HepG2 (cell line): Measurements from ENCODE around the gene SLC23A2. TPM values are rescaled to one million over a fixed set of nuclear protein-coding genes. Genes with fewer than 3 reads are reported as not detected.
A peak's percentile ranks its signal among the peaks of the same experiment; 100 is the strongest.

Experiments
- CBX1 ChIP-seq: IDR thresholded peaks from one replicate; pipeline ENCODE4 v1.6.1; 2016; ENCODE audit warnings: antibody characterized with exemption, low read depth
- GATA4 ChIP-seq: sonication (generic); IDR thresholded peaks from 2 replicates; pipeline ENCODE4 v1.6.1; 2016; ENCODE audit warnings: antibody characterized with exemption, low read depth, borderline replicate concordance
- IRF2 ChIP-seq: IDR thresholded peaks from 2 replicates; pipeline ENCODE4 v1.6.1; 2018; ENCODE audit warnings: missing genetic modification reagents, missing compliant biosample characterization
- KAT2B ChIP-seq: fragments of 150-350 bp; IDR thresholded peaks from 2 replicates; pipeline ENCODE4 v1.6.1; 2014; ENCODE audit warnings: low read depth, low read length, borderline replicate concordance
- NAIF1 ChIP-seq: sonication (generic); formaldehyde crosslinking; IDR thresholded peaks from 2 replicates; pipeline ENCODE4 v1.5.0; 2020; ENCODE audit warnings: mild to moderate bottlenecking, missing genetic modification reagents, borderline replicate concordance
- ZBTB7A ChIP-seq: sonication (generic); formaldehyde crosslinking; IDR thresholded peaks from 2 replicates; pipeline ENCODE4 v1.8.0; 2022; ENCODE audit warnings: mild to moderate bottlenecking, missing genetic modification reagents
- ZFP90 ChIP-seq: sonication (generic); formaldehyde crosslinking; IDR thresholded peaks from 2 replicates; pipeline ENCODE4 v1.8.0; 2022; ENCODE audit warnings: missing genetic modification reagents, mild to moderate bottlenecking, inconsistent platforms, borderline replicate concordance
- ZNF747 ChIP-seq: sonication (generic); formaldehyde crosslinking; IDR thresholded peaks from 2 replicates; pipeline ENCODE4 v1.8.1; 2023; ENCODE audit warnings: missing genetic modification reagents, mild to moderate bottlenecking, borderline replicate concordance
- ZNF776 ChIP-seq: sonication (generic); formaldehyde crosslinking; IDR thresholded peaks from 2 replicates; pipeline ENCODE4 v1.4.0; 2020; ENCODE audit warnings: mild to moderate bottlenecking, missing genetic modification reagents
- polyA plus RNA-seq, 8 experiments: library from polyadenylated mRNA; depleted of rRNA in 3 of 8; stranded (reverse) in 7 of 8; unstranded in 1 of 8; fragments of >200 nt; fragmentation: Illumina TruSeq in 4 of 8; extraction: Trizol in 4 of 8; gene quantifications; 2 replicates each; pipeline versions ENCODE4 v1.2.1 to v1.2.3, GENCODE V29; 2011 to 2016; ENCODE audit warnings: low read depth in 4 of 8, missing spikeins in 1 of 8, mixed read lengths in 1 of 8; ENCODE audit not compliant: insufficient read depth in 1 of 8
- total RNA-seq, 5 experiments: library from RNA; depleted of rRNA; stranded (reverse); fragments of >200 nt; fragmentation: Illumina TruSeq; extraction: Trizol; gene quantifications; 2 replicates each; pipeline ENCODE4 v1.2.3, GENCODE V29; 2016; ENCODE audit warnings: low read depth in 1 of 5
- TF ChIP-seq, protein P1 (sequence below), 2 experiments: sonication (generic) in 1 of 2; formaldehyde crosslinking in 1 of 2; IDR thresholded peaks; 2 replicates each; pipeline versions ENCODE4 v1.4.0 to v1.6.1; 2016 to 2020; ENCODE audit warnings: borderline replicate concordance in 1 of 2, low read depth in 1 of 2, mild to moderate bottlenecking in 1 of 2, missing genetic modification reagents in 1 of 2
- TF ChIP-seq, protein P2 (sequence below): sonication (generic); formaldehyde crosslinking; IDR thresholded peaks from 2 replicates; pipeline ENCODE4 v1.8.1; 2022; ENCODE audit warnings: low read depth, mild to moderate bottlenecking, missing genetic modification reagents
- TF ChIP-seq, protein P3 (sequence below): sonication (generic); formaldehyde crosslinking; IDR thresholded peaks from 2 replicates; pipeline ENCODE4 v1.8.0; 2022; ENCODE audit warnings: mild to moderate bottlenecking, missing genetic modification reagents, moderate library complexity
- TF ChIP-seq, protein P4 (sequence below): sonication (generic); formaldehyde crosslinking; IDR thresholded peaks from 2 replicates; pipeline ENCODE4 v1.8.0; 2022; ENCODE audit warnings: missing genetic modification reagents, mild to moderate bottlenecking, moderate library complexity, borderline replicate concordance
- TF ChIP-seq, protein P5 (sequence below): sonication (generic); formaldehyde crosslinking; IDR thresholded peaks from 2 replicates; pipeline ENCODE4 v1.5.1; 2020; ENCODE audit warnings: mild to moderate bottlenecking, missing genetic modification reagents, moderate library complexity

The SLC23A2 gene
- total and polyA plus RNA-seq, 2 of the 13 experiments (the other 11 are each of a cell fraction or from before 2014, with no cell fraction given) = 42.2 to 51.2 TPM

DNA sequence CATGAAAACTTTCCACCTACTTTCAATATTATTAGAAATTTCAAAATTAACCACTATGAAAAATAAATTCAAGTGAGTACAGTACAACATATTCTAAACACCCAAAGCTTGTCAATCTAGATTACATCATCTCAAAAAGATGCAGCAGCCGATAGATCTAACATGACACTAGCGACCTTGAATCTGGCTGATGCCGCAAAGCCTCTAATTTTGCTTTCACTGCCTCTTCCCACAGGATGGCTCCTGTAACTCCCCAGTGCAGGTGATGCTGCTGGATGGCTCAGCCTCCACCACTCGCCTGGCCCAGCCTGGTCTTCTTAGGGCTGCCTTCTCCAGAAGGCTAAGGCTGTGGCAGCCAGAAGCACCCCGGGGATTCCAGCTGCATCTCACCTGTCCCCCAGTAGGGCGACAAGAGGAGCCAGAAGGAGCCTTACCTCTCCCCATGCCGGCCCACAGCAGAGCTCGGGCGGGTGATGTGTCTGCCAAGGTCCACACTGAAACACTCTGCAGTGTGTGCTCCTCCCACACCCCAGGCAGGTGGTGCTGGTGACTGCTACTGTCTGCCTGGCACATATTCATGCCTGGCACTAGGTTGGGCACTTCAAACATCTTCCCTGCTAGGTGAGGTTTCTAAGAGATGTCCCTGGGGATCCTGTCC is 82.1 kb downstream of the SLC23A2 start (continued):
- TF ChIP-seq, protein P1, sequence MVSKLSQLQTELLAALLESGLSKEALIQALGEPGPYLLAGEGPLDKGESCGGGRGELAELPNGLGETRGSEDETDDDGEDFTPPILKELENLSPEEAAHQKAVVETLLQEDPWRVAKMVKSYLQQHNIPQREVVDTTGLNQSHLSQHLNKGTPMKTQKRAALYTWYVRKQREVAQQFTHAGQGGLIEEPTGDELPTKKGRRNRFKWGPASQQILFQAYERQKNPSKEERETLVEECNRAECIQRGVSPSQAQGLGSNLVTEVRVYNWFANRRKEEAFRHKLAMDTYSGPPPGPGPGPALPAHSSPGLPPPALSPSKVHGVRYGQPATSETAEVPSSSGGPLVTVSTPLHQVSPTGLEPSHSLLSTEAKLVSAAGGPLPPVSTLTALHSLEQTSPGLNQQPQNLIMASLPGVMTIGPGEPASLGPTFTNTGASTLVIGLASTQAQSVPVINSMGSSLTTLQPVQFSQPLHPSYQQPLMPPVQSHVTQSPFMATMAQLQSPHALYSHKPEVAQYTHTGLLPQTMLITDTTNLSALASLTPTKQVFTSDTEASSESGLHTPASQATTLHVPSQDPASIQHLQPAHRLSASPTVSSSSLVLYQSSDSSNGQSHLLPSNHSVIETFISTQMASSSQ (IDR thresholded peaks at IDR 0.05; ENCODE audit: low read depth) = no peak
- TF ChIP-seq, protein P1 (CRISPR knock-in tag; IDR thresholded peaks at IDR 0.05; ENCODE audit: borderline replicate concordance) = no peak
- TF ChIP-seq, protein P2, sequence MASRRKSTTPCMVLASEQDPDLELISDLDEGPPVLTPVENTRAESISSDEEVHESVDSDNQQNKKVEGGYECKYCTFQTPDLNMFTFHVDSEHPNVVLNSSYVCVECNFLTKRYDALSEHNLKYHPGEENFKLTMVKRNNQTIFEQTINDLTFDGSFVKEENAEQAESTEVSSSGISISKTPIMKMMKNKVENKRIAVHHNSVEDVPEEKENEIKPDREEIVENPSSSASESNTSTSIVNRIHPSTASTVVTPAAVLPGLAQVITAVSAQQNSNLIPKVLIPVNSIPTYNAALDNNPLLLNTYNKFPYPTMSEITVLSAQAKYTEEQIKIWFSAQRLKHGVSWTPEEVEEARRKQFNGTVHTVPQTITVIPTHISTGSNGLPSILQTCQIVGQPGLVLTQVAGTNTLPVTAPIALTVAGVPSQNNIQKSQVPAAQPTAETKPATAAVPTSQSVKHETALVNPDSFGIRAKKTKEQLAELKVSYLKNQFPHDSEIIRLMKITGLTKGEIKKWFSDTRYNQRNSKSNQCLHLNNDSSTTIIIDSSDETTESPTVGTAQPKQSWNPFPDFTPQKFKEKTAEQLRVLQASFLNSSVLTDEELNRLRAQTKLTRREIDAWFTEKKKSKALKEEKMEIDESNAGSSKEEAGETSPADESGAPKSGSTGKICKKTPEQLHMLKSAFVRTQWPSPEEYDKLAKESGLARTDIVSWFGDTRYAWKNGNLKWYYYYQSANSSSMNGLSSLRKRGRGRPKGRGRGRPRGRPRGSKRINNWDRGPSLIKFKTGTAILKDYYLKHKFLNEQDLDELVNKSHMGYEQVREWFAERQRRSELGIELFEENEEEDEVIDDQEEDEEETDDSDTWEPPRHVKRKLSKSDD (CRISPR knock-in tag) = no peak
- TF ChIP-seq KAT2B (no peak), ZFP90 (no peak), ZNF747 (CRISPR knock-in tag) (no peak), IRF2 (CRISPR knock-in tag) (no peak), GATA4 (no peak), NAIF1 (CRISPR knock-in tag) (no peak), CBX1 (no peak), ZBTB7A (CRISPR knock-in tag) (no peak), ZNF776 (CRISPR knock-in tag) (no peak)
- TF ChIP-seq, protein P3, sequence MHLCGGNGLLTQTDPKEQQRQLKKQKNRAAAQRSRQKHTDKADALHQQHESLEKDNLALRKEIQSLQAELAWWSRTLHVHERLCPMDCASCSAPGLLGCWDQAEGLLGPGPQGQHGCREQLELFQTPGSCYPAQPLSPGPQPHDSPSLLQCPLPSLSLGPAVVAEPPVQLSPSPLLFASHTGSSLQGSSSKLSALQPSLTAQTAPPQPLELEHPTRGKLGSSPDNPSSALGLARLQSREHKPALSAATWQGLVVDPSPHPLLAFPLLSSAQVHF (CRISPR knock-in tag) = no peak
- TF ChIP-seq, protein P4, sequence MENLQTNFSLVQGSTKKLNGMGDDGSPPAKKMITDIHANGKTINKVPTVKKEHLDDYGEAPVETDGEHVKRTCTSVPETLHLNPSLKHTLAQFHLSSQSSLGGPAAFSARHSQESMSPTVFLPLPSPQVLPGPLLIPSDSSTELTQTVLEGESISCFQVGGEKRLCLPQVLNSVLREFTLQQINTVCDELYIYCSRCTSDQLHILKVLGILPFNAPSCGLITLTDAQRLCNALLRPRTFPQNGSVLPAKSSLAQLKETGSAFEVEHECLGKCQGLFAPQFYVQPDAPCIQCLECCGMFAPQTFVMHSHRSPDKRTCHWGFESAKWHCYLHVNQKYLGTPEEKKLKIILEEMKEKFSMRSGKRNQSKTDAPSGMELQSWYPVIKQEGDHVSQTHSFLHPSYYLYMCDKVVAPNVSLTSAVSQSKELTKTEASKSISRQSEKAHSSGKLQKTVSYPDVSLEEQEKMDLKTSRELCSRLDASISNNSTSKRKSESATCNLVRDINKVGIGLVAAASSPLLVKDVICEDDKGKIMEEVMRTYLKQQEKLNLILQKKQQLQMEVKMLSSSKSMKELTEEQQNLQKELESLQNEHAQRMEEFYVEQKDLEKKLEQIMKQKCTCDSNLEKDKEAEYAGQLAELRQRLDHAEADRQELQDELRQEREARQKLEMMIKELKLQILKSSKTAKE (CRISPR knock-in tag) = 0 out of 2 replicates have a peak, but pooled peaks have one; percentile 17
- TF ChIP-seq, protein P5, sequence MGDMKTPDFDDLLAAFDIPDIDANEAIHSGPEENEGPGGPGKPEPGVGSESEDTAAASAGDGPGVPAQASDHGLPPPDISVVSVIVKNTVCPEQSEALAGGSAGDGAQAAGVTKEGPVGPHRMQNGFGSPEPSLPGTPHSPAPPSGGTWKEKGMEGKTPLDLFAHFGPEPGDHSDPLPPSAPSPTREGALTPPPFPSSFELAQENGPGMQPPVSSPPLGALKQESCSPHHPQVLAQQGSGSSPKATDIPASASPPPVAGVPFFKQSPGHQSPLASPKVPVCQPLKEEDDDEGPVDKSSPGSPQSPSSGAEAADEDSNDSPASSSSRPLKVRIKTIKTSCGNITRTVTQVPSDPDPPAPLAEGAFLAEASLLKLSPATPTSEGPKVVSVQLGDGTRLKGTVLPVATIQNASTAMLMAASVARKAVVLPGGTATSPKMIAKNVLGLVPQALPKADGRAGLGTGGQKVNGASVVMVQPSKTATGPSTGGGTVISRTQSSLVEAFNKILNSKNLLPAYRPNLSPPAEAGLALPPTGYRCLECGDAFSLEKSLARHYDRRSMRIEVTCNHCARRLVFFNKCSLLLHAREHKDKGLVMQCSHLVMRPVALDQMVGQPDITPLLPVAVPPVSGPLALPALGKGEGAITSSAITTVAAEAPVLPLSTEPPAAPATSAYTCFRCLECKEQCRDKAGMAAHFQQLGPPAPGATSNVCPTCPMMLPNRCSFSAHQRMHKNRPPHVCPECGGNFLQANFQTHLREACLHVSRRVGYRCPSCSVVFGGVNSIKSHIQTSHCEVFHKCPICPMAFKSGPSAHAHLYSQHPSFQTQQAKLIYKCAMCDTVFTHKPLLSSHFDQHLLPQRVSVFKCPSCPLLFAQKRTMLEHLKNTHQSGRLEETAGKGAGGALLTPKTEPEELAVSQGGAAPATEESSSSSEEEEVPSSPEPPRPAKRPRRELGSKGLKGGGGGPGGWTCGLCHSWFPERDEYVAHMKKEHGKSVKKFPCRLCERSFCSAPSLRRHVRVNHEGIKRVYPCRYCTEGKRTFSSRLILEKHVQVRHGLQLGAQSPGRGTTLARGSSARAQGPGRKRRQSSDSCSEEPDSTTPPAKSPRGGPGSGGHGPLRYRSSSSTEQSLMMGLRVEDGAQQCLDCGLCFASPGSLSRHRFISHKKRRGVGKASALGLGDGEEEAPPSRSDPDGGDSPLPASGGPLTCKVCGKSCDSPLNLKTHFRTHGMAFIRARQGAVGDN = peak; percentile 24; the same call in 1 of the 2 replicates
